Stomach smooth muscle (tissue), 2 donors: ENCODE measurements around the gene RPS18.
"Not testable (repeated sequence)": the region's sequence is repeated elsewhere in the genome, so short reads cannot be mapped to it uniquely, and the experiment has no call there.

ENCODE experiments used
- H3K27ac ChIP-seq: one replicate; pipeline ENCODE4 v1.7.0; 2013; ENCODE audit warnings: mild to moderate bottlenecking, low read length, inconsistent platforms
- H3K27me3 ChIP-seq, 2 donors: one replicate each; pipeline ENCODE4 v1.7.0; 2013; ENCODE audit warnings: low read length in 2 of 2; ENCODE audit not compliant: insufficient read depth in 2 of 2, control insufficient read depth in 1 of 2
- H3K36me3 ChIP-seq, 2 donors: one replicate each; pipeline ENCODE4 v1.7.0; 2013; ENCODE audit warnings: low read length in 2 of 2; ENCODE audit not compliant: control insufficient read depth in 2 of 2, insufficient read depth in 2 of 2
- H3K4me1 ChIP-seq: one replicate; pipeline ENCODE4 v1.7.0; 2013; ENCODE audit warnings: low read length; ENCODE audit not compliant: control insufficient read depth, insufficient read depth
- H3K4me3 ChIP-seq, 2 donors: one replicate each; pipeline ENCODE4 v1.7.0; 2013; ENCODE audit warnings: low read length in 2 of 2
- H3K9ac ChIP-seq, 2 donors: one replicate each; pipeline ENCODE4 v1.7.0; 2013; ENCODE audit warnings: low read length in 2 of 2, mild to moderate bottlenecking in 1 of 2
- H3K9me3 ChIP-seq, 2 donors: one replicate each; pipeline ENCODE4 v1.7.0; 2013; ENCODE audit warnings: low read length in 2 of 2; ENCODE audit not compliant: control insufficient read depth in 2 of 2
- donor health status: healthy.
- donor health status: Pancreatic carcinoma.

The RPS18 gene

DNA sequence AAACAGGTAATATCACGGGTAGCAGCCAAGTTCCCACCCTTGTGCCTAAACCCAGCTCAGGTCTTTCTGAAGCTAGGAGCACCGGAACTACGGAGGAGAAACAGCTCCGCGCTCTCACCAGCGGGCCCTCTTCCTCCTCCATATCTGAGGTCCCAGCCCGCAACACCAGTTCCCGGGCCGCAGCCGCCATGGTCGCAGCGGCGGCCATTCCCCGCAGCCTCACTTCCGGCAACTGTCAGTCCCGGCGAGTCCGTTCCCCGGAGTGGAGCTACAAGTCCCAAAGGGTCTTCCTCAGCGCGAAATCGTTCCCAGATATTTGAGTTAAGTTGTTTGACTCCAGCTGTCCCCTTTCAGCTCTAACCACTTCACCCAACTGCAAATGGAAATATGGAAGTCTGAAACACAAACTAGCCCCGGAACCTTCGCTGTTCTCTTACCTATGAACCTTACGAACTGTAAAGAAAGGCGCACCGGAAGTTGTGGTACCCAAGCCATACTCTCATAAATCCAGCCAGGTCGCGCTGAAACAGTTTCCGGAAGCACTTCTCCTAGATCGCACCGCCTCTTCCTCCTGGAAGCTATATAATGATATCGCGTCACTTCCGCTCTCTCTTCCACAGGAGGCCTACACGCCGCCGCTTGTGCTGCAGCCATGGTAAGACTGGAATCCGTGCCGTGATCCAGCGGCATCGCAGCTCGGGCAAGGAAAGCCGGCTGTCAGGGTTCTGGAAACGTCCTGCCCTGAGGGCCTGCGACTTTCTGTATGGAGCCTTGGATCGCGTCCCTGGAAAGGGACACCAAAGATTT lies at the start of gene RPS18, which contains the start of gene VPS52:
Gene RPS18 (plus strand): TSS at position 608 of the 807 bp plus-strand sequence. CDS start 45 bp downstream, at position 653.
Gene VPS52 (minus strand): TSS at position 409 of the 807 bp plus-strand sequence. CDS start 201 bp downstream, at position 208.
- peak within 1 kb of the TSS; percentile 98 for H3K4me3 ChIP-seq
- H3K36me3 ChIP-seq = peaks cover 34 to 52% of the 10 kb centered on the region in 2 donors
- peak within 1 kb of the TSS; percentile 98 to 99 for H3K9ac ChIP-seq
- peak within 1 kb of the TSS; percentile 98 for H3K27ac ChIP-seq
- peaks cover 52% of the 10 kb centered on the region for H3K4me1 ChIP-seq
- H3K9me3 ChIP-seq = no peaks in the 10 kb centered on the region
- H3K27me3 ChIP-seq = no peaks in the 10 kb centered on the region

DNA sequence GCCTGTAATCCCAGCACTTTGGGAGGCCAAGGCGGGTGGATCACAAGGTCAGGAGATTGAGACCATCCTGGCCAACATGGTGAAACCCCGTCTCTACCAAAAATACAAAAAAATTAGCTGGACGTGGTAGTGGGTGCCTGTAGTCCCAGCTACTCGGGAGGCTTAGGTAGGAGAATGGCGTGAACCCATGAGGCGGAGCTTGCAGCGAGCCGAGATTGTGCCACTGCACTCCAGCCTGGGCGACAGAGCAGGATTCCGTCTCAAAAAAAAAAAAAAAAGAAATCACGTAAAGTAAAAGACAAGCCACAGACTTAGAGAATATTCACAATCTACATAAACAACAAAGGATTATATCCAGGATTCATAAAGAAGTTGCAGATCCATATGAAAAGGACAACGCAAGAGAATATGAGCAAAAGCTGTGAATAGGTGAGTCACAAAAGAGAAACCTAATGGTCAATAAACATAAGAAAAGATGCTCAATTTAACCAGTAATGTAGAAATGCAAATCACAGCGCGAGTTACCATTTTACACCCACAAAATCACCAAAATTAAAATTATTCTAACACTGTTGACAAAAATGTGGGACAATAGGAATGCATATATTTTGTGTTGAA lies 45.3 kb upstream of the RPS18 start:
- not testable (repeated sequence) for H3K9ac ChIP-seq, H3K4me1 ChIP-seq, H3K27ac ChIP-seq, H3K9me3 ChIP-seq, H3K4me3 ChIP-seq, H3K36me3 ChIP-seq, H3K27me3 ChIP-seq

DNA sequence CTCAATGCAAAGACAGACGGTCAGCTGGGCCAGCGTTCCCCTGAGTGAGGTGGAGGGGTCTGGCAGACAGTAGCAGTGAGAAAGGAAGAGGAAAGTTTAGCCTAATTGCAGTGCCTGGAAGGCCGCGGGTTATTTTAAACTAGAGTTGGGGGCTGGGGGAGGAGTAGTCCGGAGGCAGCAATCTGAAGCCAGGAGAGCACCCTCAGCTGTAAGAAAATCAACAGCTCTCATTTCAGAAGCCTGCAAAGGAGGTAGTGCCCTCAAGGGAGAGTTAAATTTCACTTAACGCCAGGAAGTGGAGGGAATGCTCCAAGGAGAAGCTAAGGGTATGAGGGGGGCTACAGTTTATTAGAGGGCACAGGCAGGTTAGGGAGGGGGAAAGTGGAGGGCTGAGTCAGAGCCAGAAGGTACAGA lies 36.6 kb upstream of the RPS18 start:
- no peak overlapping the region for H3K27ac ChIP-seq
- no peak overlapping the region for H3K9ac ChIP-seq
- H3K36me3 ChIP-seq = no peaks in the 10 kb centered on the region
- H3K27me3 ChIP-seq = peaks cover 4 to 14% of the 10 kb centered on the region in 2 donors
- H3K9me3 ChIP-seq = no peaks in the 10 kb centered on the region
- no peaks in the 10 kb centered on the region for H3K4me1 ChIP-seq
- H3K4me3 ChIP-seq = no peak overlapping the region

DNA sequence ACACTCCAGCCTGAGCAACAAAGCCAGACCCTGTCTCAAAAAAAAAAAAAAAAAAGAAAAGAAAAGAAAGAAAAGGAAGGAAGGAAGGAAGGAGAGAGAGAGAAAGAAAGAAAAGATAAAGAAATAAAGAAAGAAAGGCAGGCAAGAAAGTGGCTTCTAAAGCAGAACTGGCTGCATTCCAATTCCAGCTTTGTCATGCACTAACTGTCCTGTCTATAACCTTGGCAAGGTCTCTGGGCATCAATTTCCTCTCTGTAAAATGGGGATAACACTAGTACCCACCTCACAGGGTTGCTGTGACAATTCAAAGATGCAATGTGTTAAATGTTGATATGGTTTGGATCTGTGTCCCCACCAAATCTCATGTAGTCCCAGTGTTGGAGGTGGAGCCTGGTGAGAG lies 35.5 kb upstream of the RPS18 start:
- Histone ChIP-seq H3K9ac (no peak overlapping the region), H3K27me3 (peaks cover 9 to 14% of the 10 kb centered on the region in 2 donors), H3K9me3 (no peaks in the 10 kb centered on the region), H3K4me3 (no peak overlapping the region), H3K4me1 (no peaks in the 10 kb centered on the region), H3K27ac (no peak overlapping the region), H3K36me3 (no peaks in the 10 kb centered on the region)

DNA sequence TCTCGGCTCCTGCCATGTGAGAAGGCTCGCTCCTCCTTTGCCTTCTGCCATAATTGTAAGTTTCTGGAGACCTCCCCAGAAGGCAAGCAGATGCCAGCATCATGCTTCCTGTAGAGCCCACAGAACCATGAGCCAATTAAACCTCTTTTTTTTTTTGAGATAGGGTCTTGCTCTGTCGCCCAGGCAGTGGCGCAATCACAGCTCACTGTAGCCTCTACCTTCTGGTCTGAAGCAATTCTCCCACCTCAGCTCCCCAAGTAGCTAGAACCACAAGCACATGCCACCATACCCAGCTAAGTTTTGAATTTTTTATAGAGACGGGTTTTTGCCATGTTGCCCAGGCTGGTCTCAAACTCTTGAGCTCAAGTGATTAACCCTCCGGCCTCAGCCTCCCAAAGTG lies 35.0 kb upstream of the RPS18 start:
- H3K4me1 ChIP-seq = no peaks in the 10 kb centered on the region
- H3K27me3 ChIP-seq = peaks cover 9 to 14% of the 10 kb centered on the region in 2 donors
- H3K27ac ChIP-seq = no peak overlapping the region
- H3K9ac ChIP-seq = no peak overlapping the region
- H3K9me3 ChIP-seq = no peaks in the 10 kb centered on the region
- no peaks in the 10 kb centered on the region for H3K36me3 ChIP-seq
- H3K4me3 ChIP-seq = no peak overlapping the region

DNA sequence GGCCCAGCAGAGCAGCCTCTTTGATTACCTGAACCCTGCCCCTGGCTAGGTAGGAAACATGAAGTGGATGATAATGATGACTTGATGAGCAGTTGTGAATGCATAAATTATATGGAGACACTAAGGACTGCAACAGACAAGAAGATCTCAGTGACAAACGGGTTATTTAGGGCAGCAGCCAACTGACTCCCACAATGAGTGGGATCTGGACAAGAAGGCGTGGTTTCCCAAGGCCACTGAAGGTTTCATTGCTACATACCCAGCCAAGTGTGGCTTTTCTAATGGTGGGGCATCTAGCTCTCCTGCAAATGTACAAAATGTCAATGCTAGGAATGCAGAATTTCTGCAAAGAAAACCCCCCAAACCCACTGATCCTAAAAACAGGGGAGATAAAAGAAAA lies 34.1 kb upstream of the RPS18 start:
- H3K4me3 ChIP-seq = no peak overlapping the region
- H3K36me3 ChIP-seq = no peaks in the 10 kb centered on the region
- peaks cover 9 to 14% of the 10 kb centered on the region in 2 donors for H3K27me3 ChIP-seq
- H3K9ac ChIP-seq = no peak overlapping the region
- no peak overlapping the region for H3K27ac ChIP-seq
- H3K9me3 ChIP-seq = no peaks in the 10 kb centered on the region
- H3K4me1 ChIP-seq = no peaks in the 10 kb centered on the region

DNA sequence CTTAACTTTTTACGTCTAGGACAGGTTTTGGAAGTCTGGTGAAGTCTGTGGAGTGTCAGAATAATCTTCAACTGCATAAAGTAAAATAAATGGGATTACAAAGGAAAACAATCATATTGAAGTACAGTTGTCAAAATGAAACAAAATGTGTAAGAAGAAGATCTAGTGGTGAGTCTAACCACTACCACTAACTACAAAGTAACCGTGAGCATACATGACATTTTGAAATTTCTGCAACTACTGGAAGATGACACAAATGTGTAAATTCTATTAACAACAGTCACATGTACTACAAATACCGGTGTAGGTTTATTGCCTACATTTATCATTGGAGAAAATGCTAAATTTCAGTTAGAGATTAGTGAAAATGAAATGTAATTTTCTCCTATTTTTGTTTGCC lies 29.9 kb upstream of the RPS18 start:
- H3K36me3 ChIP-seq = no peaks in the 10 kb centered on the region
- no peak overlapping the region for H3K9ac ChIP-seq
- H3K9me3 ChIP-seq = no peaks in the 10 kb centered on the region
- no peak overlapping the region for H3K27ac ChIP-seq
- H3K4me3 ChIP-seq = no peak overlapping the region
- H3K4me1 ChIP-seq = no peaks in the 10 kb centered on the region
- H3K27me3 ChIP-seq = peaks cover 2 to 7% of the 10 kb centered on the region in 2 donors

DNA sequence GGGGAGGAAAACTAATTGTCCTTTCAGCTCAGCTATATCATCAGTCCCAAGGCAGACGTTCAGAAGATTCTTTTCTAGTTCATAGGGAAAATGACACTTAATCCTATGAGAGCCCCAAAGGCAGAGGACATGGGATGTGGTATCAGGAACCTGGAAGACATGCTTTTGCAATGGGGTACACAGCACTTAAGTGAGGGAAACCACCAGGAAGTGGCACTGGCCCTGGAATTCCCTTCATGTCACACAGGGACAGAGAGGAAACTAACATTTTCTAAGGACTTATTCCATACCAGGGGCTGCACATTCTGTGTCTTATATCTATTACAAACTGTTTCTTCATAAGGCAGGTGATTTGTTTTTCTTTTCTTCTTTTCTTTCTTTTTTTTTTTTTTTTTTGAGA lies 28.4 kb upstream of the RPS18 start:
- H3K4me3 ChIP-seq = no peak overlapping the region
- H3K9me3 ChIP-seq = no peaks in the 10 kb centered on the region
- no peaks in the 10 kb centered on the region for H3K36me3 ChIP-seq
- peaks cover 5% of the 10 kb centered on the region for H3K4me1 ChIP-seq
- H3K27ac ChIP-seq = no peak overlapping the region
- peaks cover 2 to 7% of the 10 kb centered on the region in 2 donors for H3K27me3 ChIP-seq
- H3K9ac ChIP-seq = no peak overlapping the region

DNA sequence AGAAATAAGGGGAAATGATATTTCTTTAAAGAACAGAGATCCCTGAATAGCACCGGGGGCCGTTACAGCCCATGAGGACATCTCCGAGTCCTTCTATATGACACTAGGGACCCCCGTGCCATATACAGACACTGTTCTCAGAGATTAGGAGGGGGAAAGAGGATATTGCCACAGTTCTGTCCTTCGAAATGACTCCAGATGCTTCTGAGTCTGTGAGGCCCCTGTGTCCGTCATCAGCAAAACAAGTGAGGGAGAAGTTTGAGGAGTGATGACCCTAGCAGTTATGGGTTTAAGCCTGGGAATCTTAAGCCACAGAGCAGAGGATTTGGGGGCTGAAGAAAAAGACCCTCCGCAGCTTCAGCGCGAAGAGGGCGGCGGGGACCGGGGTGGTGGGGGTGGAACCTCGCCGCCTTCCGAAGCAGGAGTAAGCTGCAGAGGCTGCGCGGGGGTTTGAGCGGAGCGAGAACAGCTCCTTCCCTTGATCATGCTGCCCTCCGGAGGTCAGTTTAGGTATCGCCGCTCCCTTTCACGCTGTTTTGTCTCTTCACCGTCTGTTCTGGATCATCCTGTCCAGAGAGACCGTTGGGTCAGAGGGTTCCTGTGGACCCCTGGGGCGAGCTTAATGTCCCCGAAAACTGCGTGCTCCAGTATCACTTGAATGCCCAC lies 23.8 kb upstream of the RPS18 start:
- peak overlapping the region; percentile 71 to 89 for H3K4me3 ChIP-seq

DNA sequence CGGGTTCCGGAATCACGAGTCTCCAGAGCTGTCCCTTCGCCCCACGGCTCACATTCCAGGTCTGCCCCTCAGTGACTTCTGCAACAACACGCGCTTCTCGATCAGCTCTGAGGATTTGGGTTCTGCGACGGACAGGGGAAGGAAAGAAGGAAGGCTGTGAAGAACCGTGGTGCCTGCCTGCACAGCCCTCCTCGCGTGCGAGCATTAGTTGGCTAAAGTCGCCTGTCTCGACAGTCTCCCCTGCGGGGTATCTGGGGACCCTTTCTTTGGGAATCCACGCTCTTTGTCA lies 23.3 kb upstream of the RPS18 start:
- Histone ChIP-seq H3K36me3 (peaks cover 0 to 4% of the 10 kb centered on the region in 2 donors), H3K27ac (peak overlapping the region; percentile 99), H3K9me3 (no peaks in the 10 kb centered on the region), H3K27me3 (no peaks in the 10 kb centered on the region), H3K9ac (peak overlapping the region; percentile 87 to 89), H3K4me3 (peak overlapping the region; percentile 71 to 89), H3K4me1 (peaks cover 26% of the 10 kb centered on the region)

More for the DNA sequence above, 23.8 kb upstream of the RPS18 start:
- no peaks in the 10 kb centered on the region for H3K27me3 ChIP-seq
- H3K9me3 ChIP-seq = no peaks in the 10 kb centered on the region
- H3K36me3 ChIP-seq = peaks cover 0 to 4% of the 10 kb centered on the region in 2 donors
- H3K9ac ChIP-seq = peak overlapping the region; percentile 87 to 89
- peaks cover 26% of the 10 kb centered on the region for H3K4me1 ChIP-seq
- H3K27ac ChIP-seq = peak overlapping the region; percentile 99
